Measurements from ENCODE around the gene HES6.

DNA sequence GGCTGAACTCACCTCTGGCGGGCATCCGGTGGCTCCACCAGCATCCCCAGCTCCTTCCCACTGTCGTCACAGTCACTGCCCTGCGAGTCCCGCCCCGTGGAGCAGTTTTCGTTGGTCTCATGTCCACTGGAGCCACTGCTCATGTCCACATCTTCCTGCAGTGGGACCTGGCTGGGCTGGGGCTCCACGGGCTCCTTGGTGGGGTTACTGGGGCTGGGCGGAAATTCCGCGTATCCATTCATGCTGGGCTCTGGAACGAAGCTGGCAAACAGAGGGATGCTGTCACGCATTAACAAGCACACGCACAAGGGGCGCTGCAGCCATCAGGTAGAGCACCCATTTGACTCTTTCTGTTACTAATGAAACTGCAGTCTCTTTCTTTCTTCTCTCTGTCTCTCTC is 37.9 kb upstream of the HES6 start:
- TF ChIP-seq POLR2AphosphoS5 (IDR thresholded peaks at IDR 0.05; ENCODE audit: insufficient read depth in 1 of 2, low read depth in 1 of 2) (no peak), POLR2A (IDR thresholded peaks at IDR 0.05) (no peak)
- TF ChIP-seq, protein P1, sequence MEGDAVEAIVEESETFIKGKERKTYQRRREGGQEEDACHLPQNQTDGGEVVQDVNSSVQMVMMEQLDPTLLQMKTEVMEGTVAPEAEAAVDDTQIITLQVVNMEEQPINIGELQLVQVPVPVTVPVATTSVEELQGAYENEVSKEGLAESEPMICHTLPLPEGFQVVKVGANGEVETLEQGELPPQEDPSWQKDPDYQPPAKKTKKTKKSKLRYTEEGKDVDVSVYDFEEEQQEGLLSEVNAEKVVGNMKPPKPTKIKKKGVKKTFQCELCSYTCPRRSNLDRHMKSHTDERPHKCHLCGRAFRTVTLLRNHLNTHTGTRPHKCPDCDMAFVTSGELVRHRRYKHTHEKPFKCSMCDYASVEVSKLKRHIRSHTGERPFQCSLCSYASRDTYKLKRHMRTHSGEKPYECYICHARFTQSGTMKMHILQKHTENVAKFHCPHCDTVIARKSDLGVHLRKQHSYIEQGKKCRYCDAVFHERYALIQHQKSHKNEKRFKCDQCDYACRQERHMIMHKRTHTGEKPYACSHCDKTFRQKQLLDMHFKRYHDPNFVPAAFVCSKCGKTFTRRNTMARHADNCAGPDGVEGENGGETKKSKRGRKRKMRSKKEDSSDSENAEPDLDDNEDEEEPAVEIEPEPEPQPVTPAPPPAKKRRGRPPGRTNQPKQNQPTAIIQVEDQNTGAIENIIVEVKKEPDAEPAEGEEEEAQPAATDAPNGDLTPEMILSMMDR (IDR thresholded peaks at IDR 0.05): no peak

Measured in vagina (tissue), 2 donors.